Keratinocyte (primary cell): ENCODE data around the gene ZEB1.

Source experiments
- EZH2 ChIP-seq: IDR thresholded peaks from one replicate; pipeline ENCODE4 v1.6.1; 2012; ENCODE audit warnings: inconsistent platforms, mild to moderate bottlenecking, low read length, moderate library complexity
- TF ChIP-seq, protein P1 (sequence below), 3 experiments: IDR thresholded peaks in 1 of 3; conservative IDR thresholded peaks in 1 of 3; optimal IDR thresholded peaks in 1 of 3; 2 replicates in 2 of 3; 3 replicates in 1 of 3; pipeline versions ENCODE3 to v1.5.1; 2011; ENCODE audit warnings: low read length in 3 of 3, mild to moderate bottlenecking in 3 of 3, moderate library complexity in 2 of 3, control low read depth in 1 of 3, inconsistent platforms in 1 of 3; ENCODE audit not compliant: insufficient read depth in 2 of 3; ENCODE audit errors: extremely low read depth in 1 of 3

DNA sequence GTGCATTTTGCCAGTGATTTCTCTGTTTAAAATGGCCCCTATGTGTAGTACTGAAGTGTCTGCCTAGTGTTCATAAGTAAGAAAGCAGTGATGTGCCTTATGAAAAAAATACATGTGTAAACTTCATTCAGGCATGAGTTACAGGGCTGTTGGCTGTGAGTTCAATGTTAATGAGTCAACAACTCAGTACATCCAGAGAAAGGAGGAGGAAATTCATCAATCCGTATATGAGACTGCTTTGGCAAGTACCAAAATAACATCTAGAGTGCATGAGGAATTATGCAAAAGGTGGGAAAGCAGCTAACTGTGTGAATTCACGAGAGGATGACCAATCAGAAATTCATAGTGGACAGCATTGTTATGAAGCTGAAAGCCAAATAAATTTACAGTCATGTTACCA lies 255.6 kb downstream of the ZEB1 start:
- TF ChIP-seq, protein P1, sequence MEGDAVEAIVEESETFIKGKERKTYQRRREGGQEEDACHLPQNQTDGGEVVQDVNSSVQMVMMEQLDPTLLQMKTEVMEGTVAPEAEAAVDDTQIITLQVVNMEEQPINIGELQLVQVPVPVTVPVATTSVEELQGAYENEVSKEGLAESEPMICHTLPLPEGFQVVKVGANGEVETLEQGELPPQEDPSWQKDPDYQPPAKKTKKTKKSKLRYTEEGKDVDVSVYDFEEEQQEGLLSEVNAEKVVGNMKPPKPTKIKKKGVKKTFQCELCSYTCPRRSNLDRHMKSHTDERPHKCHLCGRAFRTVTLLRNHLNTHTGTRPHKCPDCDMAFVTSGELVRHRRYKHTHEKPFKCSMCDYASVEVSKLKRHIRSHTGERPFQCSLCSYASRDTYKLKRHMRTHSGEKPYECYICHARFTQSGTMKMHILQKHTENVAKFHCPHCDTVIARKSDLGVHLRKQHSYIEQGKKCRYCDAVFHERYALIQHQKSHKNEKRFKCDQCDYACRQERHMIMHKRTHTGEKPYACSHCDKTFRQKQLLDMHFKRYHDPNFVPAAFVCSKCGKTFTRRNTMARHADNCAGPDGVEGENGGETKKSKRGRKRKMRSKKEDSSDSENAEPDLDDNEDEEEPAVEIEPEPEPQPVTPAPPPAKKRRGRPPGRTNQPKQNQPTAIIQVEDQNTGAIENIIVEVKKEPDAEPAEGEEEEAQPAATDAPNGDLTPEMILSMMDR (optimal IDR thresholded peaks at IDR 0.05 in 1 of 3, IDR thresholded peaks at IDR 0.05 in 1 of 3, conservative IDR thresholded peaks at IDR 0.05 in 1 of 3; ENCODE audit: extremely low read depth in 1 of 3, insufficient read depth in 2 of 3, low read length in 3 of 3), result no peak
- no peak for TF ChIP-seq EZH2
